HCT116 (cell line): ENCODE measurements around the gene LDLRAD4.

Source experiments
- CEBPB ChIP-seq: IDR thresholded peaks from 2 replicates; pipeline ENCODE4 v1.6.1; 2012; ENCODE audit warnings: low read depth
- EGR1 ChIP-seq: IDR thresholded peaks from 2 replicates; pipeline ENCODE4 v1.6.1; 2012; ENCODE audit warnings: low read depth
- EZH2 ChIP-seq: fragments of 200-600 bp; sonication (generic); IDR thresholded peaks from 2 replicates; pipeline ENCODE4 v1.6.1; 2017; ENCODE audit warnings: antibody characterized with exemption, mixed run types
- SP1 ChIP-seq: IDR thresholded peaks from 2 replicates; pipeline ENCODE4 v1.6.1; 2012; ENCODE audit warnings: low read depth
- SRF ChIP-seq: IDR thresholded peaks from 2 replicates; pipeline ENCODE4 v1.6.1; 2012; ENCODE audit warnings: low read depth
- TCF7L2 ChIP-seq: IDR thresholded peaks from 2 replicates; pipeline ENCODE4 v1.7.0; 2011; ENCODE audit warnings: borderline replicate concordance, inconsistent platforms; ENCODE audit not compliant: insufficient read depth, insufficient read length; ENCODE audit errors: extremely low read depth
- TF ChIP-seq, protein P1 (sequence below), 3 experiments: fragments of 200-600 bp in 1 of 3; sonication (generic) in 1 of 3; IDR thresholded peaks in 2 of 3; conservative IDR thresholded peaks in 1 of 3; 2 replicates each; pipeline ENCODE4 v1.5.1; 2012 to 2017; ENCODE audit warnings: low read depth in 2 of 3, low read length in 2 of 3, antibody characterized with exemption in 1 of 3, borderline replicate concordance in 1 of 3, control low read depth in 1 of 3, mild to moderate bottlenecking in 1 of 3, mixed read lengths in 1 of 3, mixed run types in 1 of 3, moderate library complexity in 1 of 3; ENCODE audit not compliant: insufficient read depth in 1 of 3

DNA sequence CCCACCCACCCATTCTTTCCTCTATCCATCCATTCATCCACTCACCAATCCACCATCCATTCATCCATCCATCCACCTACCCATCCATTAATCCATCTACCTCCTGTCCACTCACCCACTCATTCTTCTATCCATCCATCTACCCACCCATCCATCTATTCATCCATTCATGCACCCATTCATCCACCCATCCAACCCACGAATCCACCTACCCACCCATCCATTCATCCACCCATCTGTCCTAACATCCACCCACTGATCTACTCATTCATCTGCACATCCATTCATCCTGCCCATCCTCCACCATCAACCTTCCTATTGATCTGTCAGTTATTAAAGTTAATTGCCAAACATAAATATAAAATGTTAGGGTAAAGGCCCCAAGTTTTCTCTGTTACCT lies 25.6 kb downstream of the LDLRAD4 start:
- TF ChIP-seq, protein P1, sequence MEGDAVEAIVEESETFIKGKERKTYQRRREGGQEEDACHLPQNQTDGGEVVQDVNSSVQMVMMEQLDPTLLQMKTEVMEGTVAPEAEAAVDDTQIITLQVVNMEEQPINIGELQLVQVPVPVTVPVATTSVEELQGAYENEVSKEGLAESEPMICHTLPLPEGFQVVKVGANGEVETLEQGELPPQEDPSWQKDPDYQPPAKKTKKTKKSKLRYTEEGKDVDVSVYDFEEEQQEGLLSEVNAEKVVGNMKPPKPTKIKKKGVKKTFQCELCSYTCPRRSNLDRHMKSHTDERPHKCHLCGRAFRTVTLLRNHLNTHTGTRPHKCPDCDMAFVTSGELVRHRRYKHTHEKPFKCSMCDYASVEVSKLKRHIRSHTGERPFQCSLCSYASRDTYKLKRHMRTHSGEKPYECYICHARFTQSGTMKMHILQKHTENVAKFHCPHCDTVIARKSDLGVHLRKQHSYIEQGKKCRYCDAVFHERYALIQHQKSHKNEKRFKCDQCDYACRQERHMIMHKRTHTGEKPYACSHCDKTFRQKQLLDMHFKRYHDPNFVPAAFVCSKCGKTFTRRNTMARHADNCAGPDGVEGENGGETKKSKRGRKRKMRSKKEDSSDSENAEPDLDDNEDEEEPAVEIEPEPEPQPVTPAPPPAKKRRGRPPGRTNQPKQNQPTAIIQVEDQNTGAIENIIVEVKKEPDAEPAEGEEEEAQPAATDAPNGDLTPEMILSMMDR (IDR thresholded peaks at IDR 0.05 in 2 of 3, conservative IDR thresholded peaks at IDR 0.05 in 1 of 3; ENCODE audit: borderline replicate concordance in 1 of 3, insufficient read depth in 1 of 3, low read depth in 2 of 3, low read length in 2 of 3), result no peak
- TF ChIP-seq TCF7L2 (no peak), EZH2 (no peak), CEBPB (no peak), EGR1 (no peak), SP1 (no peak), SRF (no peak)
